ENCODE data around the gene NUP188. TPM values are rescaled to one million over a fixed set of nuclear protein-coding genes. Genes with fewer than 3 reads are reported as not detected.
"Not testable (repeated sequence)": the region's sequence is repeated elsewhere in the genome, so short reads cannot be mapped to it uniquely, and the experiment has no call there.

NUP188 gene
- total RNA-seq, 1 donor from 2014 or later: 22.0 TPM

- FAIRE-seq (no peak), DNase-seq (ENCODE audit: low spot score in 2 of 2) (no peak)
These were observed 7.1 kb upstream of the NUP188 start for GRCh38 chr9:128940271-128940921.

- FAIRE-seq (no peak), DNase-seq (ENCODE audit: low spot score in 2 of 2) (no peak)
These were observed 6.3 kb upstream of the NUP188 start for GRCh38 chr9:128940946-128941755.

- FAIRE-seq: no peak
- DNase-seq (ENCODE audit: low spot score in 2 of 2): no peak
These were observed 3.5 kb upstream of the NUP188 start for GRCh38 chr9:128943832-128944620.

GRCh38 chr9:128944966-128945365 lies 2.5 kb upstream of the NUP188 start:
- not testable (repeated sequence) for FAIRE-seq; DNase-seq (ENCODE audit: low spot score in 2 of 2)

GRCh38 chr9:128945798-128946501 lies 1.5 kb upstream of the NUP188 start:
- FAIRE-seq: no peak
- DNase-seq (ENCODE audit: low spot score in 2 of 2): no peak

- DNase-seq (ENCODE audit: low spot score in 2 of 2): peak in 1 of 2 donors; percentile 36
- FAIRE-seq: no peak
These were observed 775 bp upstream of the NUP188 start for GRCh38 chr9:128946571-128947276.

- no peak for FAIRE-seq
- no peak for DNase-seq (ENCODE audit: low spot score in 2 of 2)
These were observed 297 bp upstream of the NUP188 start for GRCh38 chr9:128947277-128947526.

- not testable (repeated sequence) for DNase-seq (ENCODE audit: low spot score in 2 of 2); FAIRE-seq
These were observed 13.9 kb downstream of the NUP188 start for GRCh38 chr9:128961403-128961802.

GRCh38 chr9:128969491-128969890 lies 22.0 kb downstream of the NUP188 start:
- no peak for DNase-seq (ENCODE audit: low spot score in 2 of 2)
- FAIRE-seq: no peak

- DNase-seq (ENCODE audit: low spot score in 2 of 2) (no peak), FAIRE-seq (no peak)
These were observed 25.5 kb downstream of the NUP188 start for GRCh38 chr9:128972956-128973355.

- FAIRE-seq: no peak
- no peak for DNase-seq (ENCODE audit: low spot score in 2 of 2)
These were observed 31.6 kb downstream of the NUP188 start for GRCh38 chr9:128979111-128979510.

- DNase-seq (ENCODE audit: low spot score in 2 of 2) (no peak), FAIRE-seq (no peak)
These were observed 36.0 kb downstream of the NUP188 start for GRCh38 chr9:128983536-128983935.

- no peak for FAIRE-seq
- DNase-seq (ENCODE audit: low spot score in 2 of 2): no peak
These were observed 39.2 kb downstream of the NUP188 start for GRCh38 chr9:128986671-128987070.

- no peak for DNase-seq (ENCODE audit: low spot score in 2 of 2)
- FAIRE-seq: no peak
These were observed 40.3 kb downstream of the NUP188 start for GRCh38 chr9:128987805-128988204.

- no peak for DNase-seq (ENCODE audit: low spot score in 2 of 2)
These were observed 45.5 kb downstream of the NUP188 start for GRCh38 chr9:128992995-128993394.

GRCh38 chr9:128995791-128996190 lies 48.3 kb downstream of the NUP188 start:
- peak; percentile 74 for FAIRE-seq
- DNase-seq (ENCODE audit: low spot score in 2 of 2): no peak

More at GRCh38 chr9:128992995-128993394, 45.5 kb downstream of the NUP188 start:
- FAIRE-seq: no peak

- no peak for FAIRE-seq
These were observed 51.0 kb downstream of the NUP188 start for GRCh38 chr9:128998462-128998861.

GRCh38 chr9:128999581-129000206 lies 52.2 kb downstream of the NUP188 start:
- FAIRE-seq (no peak), DNase-seq (ENCODE audit: low spot score in 2 of 2) (no peak)

More at GRCh38 chr9:128998462-128998861, 51.0 kb downstream of the NUP188 start:
- no peak for DNase-seq (ENCODE audit: low spot score in 2 of 2)

GRCh38 chr9:129001504-129002325 lies 54.2 kb downstream of the NUP188 start:
- FAIRE-seq (no peak), DNase-seq (ENCODE audit: low spot score in 2 of 2) (no peak)
